GM23338 (cell line): Measurements from ENCODE around the gene NPHS2. TPM values are rescaled to one million over a fixed set of nuclear protein-coding genes. Genes with fewer than 3 reads are reported as not detected.

Source experiments
- ATAC-seq: fragments of 200-7000 bp; cut with Tn5 transposase; 3 replicates; pipeline ENCODE4 v1.9.1; 2020
- DNase-seq: peaks from one replicate; pipeline ENCODE4 v3.0.0-alpha.2; 2015; ENCODE audit warnings: low spot score
- H2AFZ ChIP-seq: fragments of 200-600 bp; sonication (generic); 2 replicates; pipeline ENCODE4 v1.8.0; 2016; ENCODE audit warnings: antibody characterized with exemption, mild to moderate bottlenecking, moderate library complexity
- H3F3A ChIP-seq: fragments of 200-600 bp; sonication (generic); replicated peaks from 2 replicates; pipeline ENCODE4 v1.8.0; 2017; ENCODE audit warnings: antibody characterized with exemption, mixed run types, low read depth
- H3K27ac ChIP-seq: fragments of 200-600 bp; sonication (generic); 2 replicates; pipeline ENCODE4 v1.6.1; 2016; ENCODE audit warnings: low read depth
- H3K27me3 ChIP-seq: fragments of 200-600 bp; sonication (generic); 2 replicates; pipeline ENCODE4 v1.8.0; 2016; ENCODE audit warnings: mild to moderate bottlenecking, mixed run types, moderate library complexity; ENCODE audit not compliant: insufficient read depth
- H3K36me3 ChIP-seq: fragments of 200-600 bp; sonication (generic); 2 replicates; pipeline ENCODE4 v1.8.0; 2016; ENCODE audit warnings: mild to moderate bottlenecking; ENCODE audit not compliant: insufficient read depth
- H3K4me1 ChIP-seq: fragments of 200-600 bp; sonication (generic); 2 replicates; pipeline ENCODE4 v1.8.0; 2016; ENCODE audit warnings: mild to moderate bottlenecking, moderate library complexity; ENCODE audit not compliant: insufficient read depth
- H3K4me2 ChIP-seq: fragments of 200-600 bp; sonication (generic); 2 replicates; pipeline ENCODE4 v1.7.1; 2017; ENCODE audit warnings: mixed run types
- H3K4me3 ChIP-seq: fragments of 200-600 bp; sonication (generic); 2 replicates; pipeline ENCODE4 v1.6.1; 2016; ENCODE audit warnings: mixed run types
- H3K79me2 ChIP-seq: fragments of 200-600 bp; sonication (generic); replicated peaks from 2 replicates; pipeline ENCODE4 v1.8.0; 2017; ENCODE audit warnings: mild to moderate bottlenecking; ENCODE audit not compliant: insufficient read depth
- H3K9me2 ChIP-seq: fragments of 200-600 bp; sonication (generic); 2 replicates; pipeline ENCODE4 v1.8.0; 2017; ENCODE audit not compliant: insufficient read depth
- H4K20me1 ChIP-seq: fragments of 200-600 bp; sonication (generic); replicated peaks from 2 replicates; pipeline ENCODE4 v1.8.0; 2017; ENCODE audit warnings: mild to moderate bottlenecking; ENCODE audit not compliant: insufficient read depth
- H3K27ac Mint-ChIP-seq: 2 replicates; pipeline ENCODE4 v1.8.0; 2020; ENCODE audit warnings: inconsistent platforms, mild to moderate bottlenecking, moderate library complexity, mixed read lengths
- H3K27me3 Mint-ChIP-seq: 3 replicates; pipeline ENCODE4 v1.8.0; 2022; ENCODE audit warnings: low read depth, mild to moderate bottlenecking, moderate library complexity, mixed read lengths, inconsistent platforms; ENCODE audit not compliant: insufficient read depth, poor library complexity
- H3K36me3 Mint-ChIP-seq: 3 replicates; pipeline ENCODE4 v1.8.0; 2021; ENCODE audit warnings: low read depth, mild to moderate bottlenecking, inconsistent platforms, moderate library complexity, mixed read lengths
- H3K4me1 Mint-ChIP-seq: 3 replicates; pipeline ENCODE4 v1.8.0; 2020; ENCODE audit warnings: mild to moderate bottlenecking, inconsistent platforms, mixed read lengths
- H3K4me3 Mint-ChIP-seq: 3 replicates; pipeline ENCODE4 v1.8.0; 2021; ENCODE audit warnings: moderate library complexity, mild to moderate bottlenecking, inconsistent platforms, mixed read lengths
- H3K9me3 Mint-ChIP-seq: 3 replicates; pipeline ENCODE4 v1.8.0; 2020; ENCODE audit warnings: moderate library complexity, mild to moderate bottlenecking, inconsistent platforms, mixed read lengths
- CTCF ChIP-seq, 2 experiments: fragments of 200-600 bp in 1 of 2; sonication (generic) in 1 of 2; conservative IDR thresholded peaks; 2 replicates each; pipeline versions ENCODE4 v1.5.1 to v1.6.1; 2016 to 2017; ENCODE audit warnings: antibody characterized with exemption in 2 of 2, low read depth in 2 of 2, mild to moderate bottlenecking in 2 of 2, moderate library complexity in 1 of 2
- ETS1 ChIP-seq: IDR thresholded peaks from 2 replicates; pipeline ENCODE4 v1.6.1; 2016; ENCODE audit warnings: antibody characterized with exemption
- EZH2 ChIP-seq: fragments of 200-600 bp; sonication (generic); IDR thresholded peaks from one replicate; pipeline ENCODE4 v1.8.0; 2017; ENCODE audit warnings: antibody characterized with exemption, mild to moderate bottlenecking, low read depth; ENCODE audit not compliant: unreplicated experiment
- JUNB ChIP-seq: IDR thresholded peaks from one replicate; pipeline ENCODE4 v1.6.1; 2016; ENCODE audit warnings: antibody characterized with exemption; ENCODE audit not compliant: unreplicated experiment
- NANOG ChIP-seq: IDR thresholded peaks from 2 replicates; pipeline ENCODE4 v1.6.1; 2016; ENCODE audit warnings: antibody characterized with exemption, borderline replicate concordance
- ZNF114 ChIP-seq: fragments of 250-450 bp; sonication (Bioruptor Pico); IDR thresholded peaks from 2 replicates; pipeline ENCODE4 v1.5.0; 2020; ENCODE audit warnings: mild to moderate bottlenecking, moderate library complexity
- ZNF462 ChIP-seq: fragments of 250-450 bp; sonication (Bioruptor Pico); IDR thresholded peaks from 2 replicates; pipeline ENCODE4 v1.5.0; 2020; ENCODE audit warnings: mild to moderate bottlenecking, moderate library complexity
- polyA plus RNA-seq: library from polyadenylated mRNA; unstranded; fragments of >200 nt; fragmentation: Nextera tagmentation; extraction: Ambion mirVana; gene quantifications from 2 replicates; pipeline ENCODE4 v1.2.1, GENCODE V29; 2016
- total RNA-seq: library from RNA; depleted of rRNA; stranded (reverse); fragments of >200 nt; shearing (Covaris generic); gene quantifications from 2 replicates; pipeline ENCODE4 v1.2.3, GENCODE V29; 2014

NPHS2 gene
- total and polyA plus RNA-seq, 2 experiments from 2014 or later: not detected

- no peak overlapping the region for H3K27ac ChIP-seq
- peaks cover 10% of the 10 kb centered on the region for H3K4me1 ChIP-seq
- DNase-seq (no peak), ATAC-seq (no peak)
- Mint-ChIP-seq H3K27ac (peak overlapping the region; percentile 10; the same call in 1 of the 2 replicates), H3K4me1 (peaks cover 21% of the 10 kb centered on the region), H3K36me3 (peaks cover 11% of the 10 kb centered on the region; the same call in 2 of the 3 replicates), H3K9me3 (peaks cover 12% of the 10 kb centered on the region; the same call in 2 of the 3 replicates), H3K4me3 (no peak overlapping the region), H3K27me3 (no peaks in the 10 kb centered on the region)
- H2AFZ ChIP-seq: peak overlapping the region; percentile 74; the same call in 1 of the 2 replicates
- H3K27me3 ChIP-seq: no peaks in the 10 kb centered on the region
- no peaks in the 10 kb centered on the region for H4K20me1 ChIP-seq
- no peaks in the 10 kb centered on the region; the same call in 1 of the 2 replicates for H3K36me3 ChIP-seq
- no peak overlapping the region for H3K4me3 ChIP-seq
- H3K4me2 ChIP-seq: peak overlapping the region; percentile 35; the same call in 1 of the 2 replicates
- no peaks in the 10 kb centered on the region for H3K79me2 ChIP-seq
- H3K9me2 ChIP-seq: peaks cover 3% of the 10 kb centered on the region; the same call in 1 of the 2 replicates
- H3F3A ChIP-seq: no peaks in the 10 kb centered on the region
- TF ChIP-seq EZH2: no peak
- TF ChIP-seq NANOG: no peak
- no peak for TF ChIP-seq ETS1
- no peak for TF ChIP-seq ZNF462 (CRISPR knock-in tag)
- TF ChIP-seq JUNB: no peak
- TF ChIP-seq ZNF114 (CRISPR knock-in tag): no peak
- no peak for TF ChIP-seq CTCF (conservative IDR thresholded peaks at IDR 0.05; ENCODE audit: low read depth in 2 of 2)
Measured at GRCh38 chr1:179516976-179517705, 58.6 kb downstream of the NPHS2 start.
